ENCODE data around the gene FNDC3B. TPM values are rescaled to one million over a fixed set of nuclear protein-coding genes. Genes with fewer than 3 reads are reported as not detected.

The FNDC3B gene
- total and polyA plus RNA-seq, 2 donors (not counting 1 experiment from before 2014, with no cell fraction given), result 1.2 to 9.2 TPM

DNA sequence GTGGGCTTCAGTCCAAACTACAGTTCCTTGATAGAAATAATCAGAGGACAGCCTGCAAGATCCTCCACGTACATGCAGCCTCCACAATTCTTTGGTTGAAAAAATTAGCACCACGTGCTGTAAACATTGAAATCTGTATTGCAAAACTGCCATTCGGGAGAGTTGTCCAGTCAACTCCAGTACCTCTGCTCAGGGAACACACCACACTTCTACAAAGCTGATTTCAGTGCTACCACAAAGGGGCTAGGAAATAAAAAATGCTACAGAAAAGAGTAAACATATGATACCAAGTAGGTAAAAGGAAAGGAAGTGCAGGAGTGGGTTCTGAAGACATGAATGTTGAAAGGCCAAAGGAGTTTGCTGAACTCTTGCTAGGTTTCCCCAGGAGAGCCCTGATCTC is 368.5 kb downstream of the FNDC3B start:
- no peaks in the 10 kb centered on the region for H3K27me3 ChIP-seq (replicated peaks in 1 of 4; ENCODE audit: control extremely low read depth in 1 of 4, control insufficient read depth in 3 of 4, insufficient read depth in 4 of 4, low read length in 3 of 4)
- H3K36me3 ChIP-seq (replicated peaks in 1 of 2; ENCODE audit: control extremely low read depth in 1 of 2, control insufficient read depth in 1 of 2, extremely low read depth in 1 of 2, insufficient read depth in 2 of 2, low read length in 1 of 2), result no peaks in the 10 kb centered on the region
- H2AFZ ChIP-seq (ENCODE audit: insufficient read depth, low read depth, low read length, poor library complexity, severe bottlenecking), result no peak overlapping the region
- H3K27ac Mint-ChIP-seq, result no peak overlapping the region
- POLR2A ChIA-PET, result no interaction called here
- 85% methylated on average over 2 of the region's 3 CpGs for WGBS (ENCODE audit: insufficient coverage)
- H3K4me2 ChIP-seq (replicated peaks; ENCODE audit: low read depth, low read length, poor library complexity, severe bottlenecking), result no peak overlapping the region
- no peak overlapping the region for H3K27ac ChIP-seq (ENCODE audit: low read length in 2 of 2)
- ATAC-seq (ENCODE audit: low read depth) (no peak), DNase-seq (no peak)
- H3K4me1 Mint-ChIP-seq, result no peaks in the 10 kb centered on the region
- H3K27me3 Mint-ChIP-seq, result peaks cover 10% of the 10 kb centered on the region
- H4K20me1 ChIP-seq (ENCODE audit: control insufficient read depth, insufficient read depth, low read length, poor library complexity, severe bottlenecking), result no peaks in the 10 kb centered on the region
- TF ChIP-seq EZH2 (IDR thresholded peaks at IDR 0.05; ENCODE audit: borderline replicate concordance, insufficient read depth, low read depth, low read length, poor library complexity, severe bottlenecking), result no peak
- TF ChIP-seq, protein P1, sequence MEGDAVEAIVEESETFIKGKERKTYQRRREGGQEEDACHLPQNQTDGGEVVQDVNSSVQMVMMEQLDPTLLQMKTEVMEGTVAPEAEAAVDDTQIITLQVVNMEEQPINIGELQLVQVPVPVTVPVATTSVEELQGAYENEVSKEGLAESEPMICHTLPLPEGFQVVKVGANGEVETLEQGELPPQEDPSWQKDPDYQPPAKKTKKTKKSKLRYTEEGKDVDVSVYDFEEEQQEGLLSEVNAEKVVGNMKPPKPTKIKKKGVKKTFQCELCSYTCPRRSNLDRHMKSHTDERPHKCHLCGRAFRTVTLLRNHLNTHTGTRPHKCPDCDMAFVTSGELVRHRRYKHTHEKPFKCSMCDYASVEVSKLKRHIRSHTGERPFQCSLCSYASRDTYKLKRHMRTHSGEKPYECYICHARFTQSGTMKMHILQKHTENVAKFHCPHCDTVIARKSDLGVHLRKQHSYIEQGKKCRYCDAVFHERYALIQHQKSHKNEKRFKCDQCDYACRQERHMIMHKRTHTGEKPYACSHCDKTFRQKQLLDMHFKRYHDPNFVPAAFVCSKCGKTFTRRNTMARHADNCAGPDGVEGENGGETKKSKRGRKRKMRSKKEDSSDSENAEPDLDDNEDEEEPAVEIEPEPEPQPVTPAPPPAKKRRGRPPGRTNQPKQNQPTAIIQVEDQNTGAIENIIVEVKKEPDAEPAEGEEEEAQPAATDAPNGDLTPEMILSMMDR (IDR thresholded peaks at IDR 0.05), result no peak
- no peaks in the 10 kb centered on the region for H3K9me3 Mint-ChIP-seq (ENCODE audit: insufficient read depth)
- no peak overlapping the region for H3K4me3 ChIP-seq (ENCODE audit: control extremely low read depth in 1 of 5, extremely low read depth in 1 of 5, insufficient read depth in 1 of 5, low read depth in 2 of 5, low read length in 4 of 5)
- no peaks in the 10 kb centered on the region for H3K9me3 ChIP-seq (ENCODE audit: control extremely low read depth in 1 of 3, control insufficient read depth in 2 of 3, insufficient read depth in 1 of 3, low read length in 2 of 3)
- no peaks in the 10 kb centered on the region for H3K79me2 ChIP-seq (ENCODE audit: control insufficient read depth, insufficient read depth, low read length)
- intact Hi-C loops (cut with micrococcal nuclease), result no loop called here
- no peaks in the 10 kb centered on the region for H3K4me1 ChIP-seq (ENCODE audit: control insufficient read depth in 2 of 2, insufficient read depth in 2 of 2, low read length in 2 of 2)
- no peak overlapping the region for H3K9ac ChIP-seq (ENCODE audit: low read length)
- CTCF ChIA-PET, result no interaction called here
- no peak overlapping the region for H3K4me3 Mint-ChIP-seq

DNA sequence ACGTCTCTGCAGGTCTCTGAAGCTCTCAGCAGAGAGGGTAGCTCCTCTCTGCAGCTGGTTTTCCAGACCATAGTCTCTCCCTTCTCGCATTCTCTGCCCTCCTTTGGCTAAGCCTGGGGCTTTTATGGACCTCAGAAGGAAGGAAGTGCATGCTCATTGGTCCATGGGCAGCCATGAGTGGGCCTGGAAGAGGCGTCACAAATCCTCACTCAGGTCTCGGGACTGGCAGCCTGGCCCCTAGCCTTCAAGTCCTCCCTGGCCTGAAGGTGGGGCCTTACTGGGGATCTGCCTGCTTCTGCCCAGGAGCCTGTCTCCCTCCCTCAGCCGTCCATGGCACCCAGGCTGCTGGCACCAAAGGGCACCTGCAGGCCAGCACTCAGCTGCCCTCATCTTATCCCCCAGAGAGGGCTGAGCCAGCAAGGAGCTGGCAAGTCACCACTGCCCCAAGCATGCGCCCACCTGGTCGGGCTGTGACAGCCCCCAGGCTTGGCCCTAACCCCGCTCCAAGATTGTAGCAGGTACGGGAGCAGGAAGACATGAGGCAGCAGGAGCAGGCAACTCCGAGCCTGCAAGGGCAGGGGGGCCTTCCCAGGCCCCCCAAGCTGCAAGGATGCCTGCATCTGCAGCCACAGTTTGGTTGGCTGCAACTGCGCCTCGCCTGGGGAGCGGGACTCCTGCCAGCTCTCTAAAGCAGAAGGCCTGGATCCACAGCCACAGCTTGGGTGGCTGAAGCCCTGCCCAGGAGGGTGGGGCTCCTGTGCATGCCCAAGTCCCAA is 371.5 kb downstream of the FNDC3B start:
- no peaks in the 10 kb centered on the region for H3K27me3 ChIP-seq (replicated peaks in 1 of 4; ENCODE audit: control extremely low read depth in 1 of 4, control insufficient read depth in 3 of 4, insufficient read depth in 4 of 4, low read length in 3 of 4)
- intact Hi-C loops (cut with micrococcal nuclease), result no loop called here
- ChIA-PET CTCF (no interaction called here), POLR2A (no interaction called here)
- Mint-ChIP-seq H3K4me1 (no peaks in the 10 kb centered on the region), H3K4me3 (no peak overlapping the region), H3K27ac (no peak overlapping the region), H3K27me3 (peaks cover 18% of the 10 kb centered on the region), H3K9me3 (ENCODE audit: insufficient read depth) (no peaks in the 10 kb centered on the region)
- H3K36me3 ChIP-seq (replicated peaks in 1 of 2; ENCODE audit: control extremely low read depth in 1 of 2, control insufficient read depth in 1 of 2, extremely low read depth in 1 of 2, insufficient read depth in 2 of 2, low read length in 1 of 2), result no peaks in the 10 kb centered on the region
- H2AFZ ChIP-seq (ENCODE audit: insufficient read depth, low read depth, low read length, poor library complexity, severe bottlenecking), result no peak overlapping the region
- H3K27ac ChIP-seq (ENCODE audit: low read length in 2 of 2), result no peak overlapping the region
- H3K4me2 ChIP-seq (replicated peaks; ENCODE audit: low read depth, low read length, poor library complexity, severe bottlenecking), result no peak overlapping the region
- 92% methylated on average over 13 of the region's 13 CpGs for WGBS (ENCODE audit: insufficient coverage)
- DNase-seq (no peak), ATAC-seq (ENCODE audit: low read depth) (no peak)
- no peak overlapping the region for H3K9ac ChIP-seq (ENCODE audit: low read length)
- TF ChIP-seq, protein P1 (IDR thresholded peaks at IDR 0.05), result no peak
- TF ChIP-seq EZH2 (IDR thresholded peaks at IDR 0.05; ENCODE audit: borderline replicate concordance, insufficient read depth, low read depth, low read length, poor library complexity, severe bottlenecking), result no peak
- H4K20me1 ChIP-seq (ENCODE audit: control insufficient read depth, insufficient read depth, low read length, poor library complexity, severe bottlenecking), result no peaks in the 10 kb centered on the region
- no peaks in the 10 kb centered on the region for H3K9me3 ChIP-seq (ENCODE audit: control extremely low read depth in 1 of 3, control insufficient read depth in 2 of 3, insufficient read depth in 1 of 3, low read length in 2 of 3)
- H3K79me2 ChIP-seq (ENCODE audit: control insufficient read depth, insufficient read depth, low read length), result no peaks in the 10 kb centered on the region
- H3K4me1 ChIP-seq (ENCODE audit: control insufficient read depth in 2 of 2, insufficient read depth in 2 of 2, low read length in 2 of 2), result no peaks in the 10 kb centered on the region
- H3K4me3 ChIP-seq (ENCODE audit: control extremely low read depth in 1 of 5, extremely low read depth in 1 of 5, insufficient read depth in 1 of 5, low read depth in 2 of 5, low read length in 4 of 5), result no peak overlapping the region

Measured in B cell (primary cell).